Lower leg skin (tissue), 3 donors: ENCODE results near the gene PRAMEF8.
"Not testable (repeated sequence)": the region's sequence is repeated elsewhere in the genome, so short reads cannot be mapped to it uniquely, and the experiment has no call there.

ENCODE experiments used
- CTCF ChIP-seq, 3 donors: fragments of 450-650 bp; IDR thresholded peaks; one replicate each; pipeline ENCODE4 v1.5.1; 2016; ENCODE audit warnings: antibody characterized with exemption in 3 of 3, mild to moderate bottlenecking in 3 of 3, moderate library complexity in 2 of 3
- POLR2A ChIP-seq, 2 donors: fragments of 450-650 bp; IDR thresholded peaks; one replicate each; pipeline ENCODE4 v1.6.1; 2016 to 2017; ENCODE audit warnings: antibody characterized with exemption in 2 of 2, mild to moderate bottlenecking in 1 of 2, moderate library complexity in 1 of 2

GRCh38 chr1:13237572-13237971 is 47.4 kb downstream of the PRAMEF8 start:
- not testable (repeated sequence) for TF ChIP-seq POLR2A, CTCF (IDR thresholded peaks at IDR 0.05)
